Measurements from ENCODE around the gene GRPEL2. TPM values are rescaled to one million over a fixed set of nuclear protein-coding genes. Genes with fewer than 3 reads are reported as not detected.

Gene GRPEL2
- total RNA-seq, 3 donors from 2014 or later, result 45.8 to 52.1 (median 50.6) TPM

GRCh38 chr5:149328177-149328576 lies 17.1 kb upstream of the GRPEL2 start:
- Mint-ChIP-seq H3K4me1 (ENCODE audit: low read depth) (no peaks in the 10 kb centered on the region), H3K36me3 (ENCODE audit: insufficient read depth) (no peaks in the 10 kb centered on the region), H3K9me3 (no peaks in the 10 kb centered on the region), H3K27me3 (ENCODE audit: low read depth) (no peaks in the 10 kb centered on the region), H3K4me3 (no peak overlapping the region)
- ATAC-seq (no peak), DNase-seq (no peak)

DNA sequence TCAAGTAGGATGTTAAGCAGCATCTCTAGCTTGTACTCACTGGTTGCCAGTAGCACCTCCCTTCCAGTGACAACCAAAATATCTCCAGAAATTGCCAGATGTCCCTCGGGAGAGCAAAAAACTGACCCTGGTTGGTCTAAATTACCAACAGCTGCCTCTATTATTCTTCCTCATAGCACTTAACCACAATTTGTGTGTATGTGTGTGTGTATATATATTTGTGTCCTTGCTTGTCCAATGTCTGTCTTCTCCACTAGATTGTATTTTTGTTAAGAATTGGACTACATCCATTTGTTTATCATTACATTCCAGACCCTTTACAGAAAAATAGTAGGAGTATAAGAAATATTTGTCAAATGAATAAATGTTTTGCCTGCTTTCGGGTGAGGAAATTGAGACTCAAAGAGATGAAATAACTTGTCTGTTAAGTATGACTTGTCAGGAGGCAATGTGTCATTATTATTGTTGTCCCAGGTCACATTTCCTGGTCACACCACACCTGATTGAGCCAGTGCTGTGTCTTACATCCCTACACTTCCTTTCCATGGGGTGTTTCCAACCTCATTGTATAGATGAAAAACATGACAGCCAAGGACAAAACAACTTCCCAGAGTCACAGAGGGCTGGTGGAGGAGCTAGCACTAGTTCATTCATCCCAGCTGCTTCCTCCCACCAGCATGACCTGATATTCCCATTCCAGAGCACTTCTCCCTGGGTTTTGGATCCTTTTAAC lies 11.4 kb upstream of the GRPEL2 start:
- no peaks in the 10 kb centered on the region for H3K4me1 Mint-ChIP-seq (ENCODE audit: low read depth)
- peaks cover 1% of the 10 kb centered on the region for H3K27me3 Mint-ChIP-seq (ENCODE audit: low read depth)
- H3K4me3 Mint-ChIP-seq, result no peak overlapping the region
- DNase-seq (no peak), ATAC-seq (no peak)
- no peaks in the 10 kb centered on the region for H3K36me3 Mint-ChIP-seq (ENCODE audit: insufficient read depth)
- no peaks in the 10 kb centered on the region for H3K9me3 Mint-ChIP-seq

DNA sequence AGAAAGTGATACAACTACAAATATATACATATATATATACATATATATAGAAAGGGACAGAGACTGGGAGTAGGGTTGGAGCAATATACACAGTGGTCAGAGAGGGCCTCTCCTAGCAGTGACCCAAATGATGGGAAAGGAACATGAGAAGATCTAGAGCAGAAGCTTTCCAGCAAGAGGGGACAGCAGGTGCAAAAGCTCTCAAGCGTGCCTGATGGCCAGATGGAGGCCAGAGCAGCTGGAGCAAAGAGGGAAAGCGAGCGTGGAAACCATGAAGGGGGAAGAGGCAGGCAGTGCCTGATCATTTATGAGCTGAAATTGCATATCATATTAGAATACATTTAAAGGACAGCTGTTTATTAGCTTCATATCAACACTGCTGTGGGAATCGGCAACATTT lies 7.6 kb upstream of the GRPEL2 start:
- H3K4me3 Mint-ChIP-seq, result no peak overlapping the region
- H3K9me3 Mint-ChIP-seq, result no peaks in the 10 kb centered on the region
- ATAC-seq, result no peak
- no peaks in the 10 kb centered on the region for H3K4me1 Mint-ChIP-seq (ENCODE audit: low read depth)
- H3K36me3 Mint-ChIP-seq (ENCODE audit: insufficient read depth), result no peaks in the 10 kb centered on the region
- no peak for DNase-seq
- peaks cover 1% of the 10 kb centered on the region for H3K27me3 Mint-ChIP-seq (ENCODE audit: low read depth)

- H3K27me3 Mint-ChIP-seq (ENCODE audit: low read depth), result peaks cover 1% of the 10 kb centered on the region
- H3K9me3 Mint-ChIP-seq, result no peaks in the 10 kb centered on the region
- H3K4me1 Mint-ChIP-seq (ENCODE audit: low read depth), result no peaks in the 10 kb centered on the region
- no peak for DNase-seq
- no peak for ATAC-seq
- H3K36me3 Mint-ChIP-seq (ENCODE audit: insufficient read depth), result no peaks in the 10 kb centered on the region
- no peak overlapping the region for H3K4me3 Mint-ChIP-seq
Observed at GRCh38 chr5:149338364-149338763, 6.9 kb upstream of the GRPEL2 start.

GRCh38 chr5:149340920-149341319 lies 4.4 kb upstream of the GRPEL2 start:
- H3K4me1 Mint-ChIP-seq (ENCODE audit: low read depth), result peaks cover 16% of the 10 kb centered on the region
- H3K4me3 Mint-ChIP-seq, result no peak overlapping the region
- no peaks in the 10 kb centered on the region for H3K9me3 Mint-ChIP-seq
- ATAC-seq (no peak), DNase-seq (no peak)
- H3K36me3 Mint-ChIP-seq (ENCODE audit: insufficient read depth), result no peaks in the 10 kb centered on the region
- H3K27me3 Mint-ChIP-seq (ENCODE audit: low read depth), result peaks cover 1% of the 10 kb centered on the region

- H3K27me3 Mint-ChIP-seq (ENCODE audit: low read depth), result no peaks in the 10 kb centered on the region
- DNase-seq (no peak), ATAC-seq (no peak)
- peaks cover 21% of the 10 kb centered on the region for H3K4me1 Mint-ChIP-seq (ENCODE audit: low read depth)
- H3K9me3 Mint-ChIP-seq, result no peaks in the 10 kb centered on the region
- H3K4me3 Mint-ChIP-seq, result no peak overlapping the region
- no peaks in the 10 kb centered on the region for H3K36me3 Mint-ChIP-seq (ENCODE audit: insufficient read depth)
Observed at GRCh38 chr5:149341876-149342275, 3.4 kb upstream of the GRPEL2 start.

DNA sequence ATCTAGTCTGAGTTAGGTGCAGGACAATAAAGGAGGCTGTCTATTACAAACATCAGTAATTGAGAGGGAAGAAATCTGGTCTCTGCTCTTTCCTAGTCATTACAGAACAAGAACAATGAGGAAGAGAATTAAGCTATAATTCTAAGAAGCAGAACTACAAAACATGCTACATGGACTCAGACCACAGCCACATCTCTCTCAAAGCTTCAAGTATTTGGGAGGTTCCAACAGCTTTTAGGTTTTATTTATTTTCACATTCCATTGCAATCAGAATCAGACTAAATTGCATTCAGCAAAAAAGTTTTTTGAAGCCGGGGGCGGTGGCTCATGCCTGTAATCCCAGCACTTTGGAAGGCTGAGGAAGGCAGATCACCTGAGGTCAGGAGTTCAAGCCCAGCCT lies 1.1 kb upstream of the GRPEL2 start:
- peaks cover 43% of the 10 kb centered on the region for H3K4me1 Mint-ChIP-seq (ENCODE audit: low read depth)
- H3K4me3 Mint-ChIP-seq, result peak overlapping the region; percentile 98
- DNase-seq (no peak), ATAC-seq (no peak)
- H3K27me3 Mint-ChIP-seq (ENCODE audit: low read depth), result no peaks in the 10 kb centered on the region
- no peaks in the 10 kb centered on the region for H3K9me3 Mint-ChIP-seq
- H3K36me3 Mint-ChIP-seq (ENCODE audit: insufficient read depth), result peaks cover 21% of the 10 kb centered on the region

DNA sequence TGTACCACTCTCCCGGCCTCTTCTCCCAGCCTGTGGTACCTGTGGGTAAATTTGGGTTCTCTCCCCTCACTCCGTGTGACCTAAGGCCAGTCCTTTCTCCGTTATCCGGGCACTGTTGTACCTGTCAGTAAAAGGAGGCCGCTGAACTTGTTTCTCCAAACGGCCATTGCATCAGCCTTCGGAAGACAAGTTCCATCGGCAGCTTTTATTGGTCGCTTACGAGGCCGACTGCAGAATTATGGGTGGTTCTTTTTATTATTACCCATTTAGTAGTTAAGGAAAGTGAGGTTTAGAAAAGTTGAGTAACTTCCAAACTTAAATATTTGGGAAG lies 558 bp downstream of the GRPEL2 start:
- DNase-seq (no peak), ATAC-seq (peak; percentile 9 to 10)
- H3K4me3 Mint-ChIP-seq, result peak overlapping the region; percentile 98
- no peaks in the 10 kb centered on the region for H3K27me3 Mint-ChIP-seq (ENCODE audit: low read depth)
- H3K4me1 Mint-ChIP-seq (ENCODE audit: low read depth), result peaks cover 59% of the 10 kb centered on the region
- no peaks in the 10 kb centered on the region for H3K9me3 Mint-ChIP-seq
- H3K36me3 Mint-ChIP-seq (ENCODE audit: insufficient read depth), result peaks cover 38% of the 10 kb centered on the region

DNA sequence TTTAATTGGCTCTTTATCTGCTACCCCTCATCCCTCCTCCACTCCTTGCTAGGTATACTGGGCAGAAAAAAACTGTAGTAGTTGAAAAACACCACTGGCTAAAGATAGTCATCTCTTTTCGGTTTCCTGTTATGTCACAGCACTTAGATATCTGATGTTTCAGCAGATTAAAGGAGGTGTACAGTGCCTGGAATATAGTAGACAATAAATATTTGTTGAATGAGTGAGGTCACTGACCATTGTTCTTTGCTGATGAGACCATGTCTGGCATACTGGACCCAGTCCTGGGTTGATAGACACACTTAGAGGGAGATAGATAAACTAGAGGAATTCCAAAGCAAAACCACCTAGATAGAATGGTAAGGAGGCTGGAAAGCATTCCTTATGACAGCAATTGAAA lies 3.2 kb downstream of the GRPEL2 start:
- peak overlapping the region; percentile 98 for H3K4me3 Mint-ChIP-seq
- peak; percentile 10 to 11 for ATAC-seq
- DNase-seq, result no peak
- peaks cover 75% of the 10 kb centered on the region for H3K4me1 Mint-ChIP-seq (ENCODE audit: low read depth)
- H3K9me3 Mint-ChIP-seq, result no peaks in the 10 kb centered on the region
- H3K27me3 Mint-ChIP-seq (ENCODE audit: low read depth), result no peaks in the 10 kb centered on the region
- H3K36me3 Mint-ChIP-seq (ENCODE audit: insufficient read depth), result peaks cover 58% of the 10 kb centered on the region

DNA sequence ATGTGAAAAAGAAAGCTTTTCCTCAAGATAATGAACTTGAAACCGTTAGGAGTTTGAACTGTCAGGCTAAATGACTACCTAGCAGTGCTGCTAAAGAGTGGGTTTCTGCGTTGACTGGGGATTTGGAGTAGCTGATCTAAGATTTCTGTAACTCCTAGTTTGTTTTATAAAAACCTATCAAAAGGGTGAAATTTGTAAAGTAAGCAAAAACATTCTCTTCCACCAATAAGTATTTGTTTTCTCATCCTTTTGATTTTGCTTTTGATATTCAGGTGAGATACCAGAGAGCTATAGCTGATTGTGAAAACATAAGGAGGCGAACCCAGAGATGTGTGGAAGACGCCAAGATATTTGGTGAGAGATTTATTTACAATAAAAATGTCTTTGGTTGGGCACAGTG lies 4.1 kb downstream of the GRPEL2 start:
- Mint-ChIP-seq H3K27me3 (ENCODE audit: low read depth) (no peaks in the 10 kb centered on the region), H3K4me3 (peak overlapping the region; percentile 98), H3K9me3 (no peaks in the 10 kb centered on the region), H3K36me3 (ENCODE audit: insufficient read depth) (peaks cover 63% of the 10 kb centered on the region), H3K4me1 (ENCODE audit: low read depth) (peaks cover 75% of the 10 kb centered on the region)
- ATAC-seq, result no peak
- DNase-seq, result no peak

DNA sequence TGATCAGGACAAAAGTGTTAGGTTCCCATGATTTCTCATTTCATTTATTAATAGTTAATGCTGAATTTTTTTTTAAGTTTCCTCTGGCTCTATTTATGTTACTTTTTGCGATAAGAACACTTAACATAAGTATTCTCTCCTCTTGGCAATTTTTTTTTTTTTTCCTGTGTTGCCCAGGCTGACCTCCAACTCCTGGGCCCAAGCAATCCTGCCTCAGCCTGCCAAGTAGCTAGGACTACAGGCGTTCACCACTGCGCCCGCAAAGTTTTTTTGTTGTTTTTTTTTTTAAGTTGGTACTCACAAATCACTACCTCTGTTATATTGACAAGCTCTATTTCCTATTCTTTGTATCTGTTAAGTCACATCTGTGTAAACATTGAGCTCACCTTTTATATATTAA lies 6.9 kb downstream of the GRPEL2 start:
- Mint-ChIP-seq H3K4me1 (ENCODE audit: low read depth) (peaks cover 78% of the 10 kb centered on the region), H3K27me3 (ENCODE audit: low read depth) (no peaks in the 10 kb centered on the region), H3K36me3 (ENCODE audit: insufficient read depth) (peaks cover 77% of the 10 kb centered on the region), H3K9me3 (no peaks in the 10 kb centered on the region), H3K4me3 (no peak overlapping the region)
- DNase-seq (no peak), ATAC-seq (no peak)

DNA sequence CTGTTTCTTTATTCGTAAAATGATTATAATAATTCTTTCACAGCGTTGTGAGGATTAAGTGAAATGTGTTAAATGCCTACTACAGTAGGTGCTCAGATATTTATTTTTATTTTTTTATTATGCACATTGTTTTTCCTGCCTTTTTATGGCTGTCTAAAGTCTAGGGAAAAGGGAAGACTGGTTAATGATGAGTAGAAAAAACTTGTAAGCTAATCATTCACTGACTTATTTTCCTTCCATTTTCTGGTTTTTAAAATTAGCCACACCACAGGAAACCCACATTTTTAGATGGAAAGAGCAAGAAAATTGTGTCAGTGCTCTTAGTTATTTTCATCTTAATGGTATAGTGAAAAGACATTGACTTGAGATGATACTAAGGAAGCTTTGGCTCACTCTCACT lies 8.6 kb downstream of the GRPEL2 start:
- DNase-seq (no peak), ATAC-seq (no peak)
- Mint-ChIP-seq H3K4me3 (no peak overlapping the region), H3K27me3 (ENCODE audit: low read depth) (no peaks in the 10 kb centered on the region), H3K4me1 (ENCODE audit: low read depth) (peaks cover 73% of the 10 kb centered on the region), H3K9me3 (no peaks in the 10 kb centered on the region), H3K36me3 (ENCODE audit: insufficient read depth) (peaks cover 61% of the 10 kb centered on the region)

- ATAC-seq, result no peak
- H3K36me3 Mint-ChIP-seq (ENCODE audit: insufficient read depth), result peaks cover 43% of the 10 kb centered on the region
- H3K9me3 Mint-ChIP-seq, result no peaks in the 10 kb centered on the region
- no peaks in the 10 kb centered on the region for H3K27me3 Mint-ChIP-seq (ENCODE audit: low read depth)
- DNase-seq, result no peak
- no peak overlapping the region for H3K4me3 Mint-ChIP-seq
- peaks cover 73% of the 10 kb centered on the region for H3K4me1 Mint-ChIP-seq (ENCODE audit: low read depth)
Observed at GRCh38 chr5:149355688-149356087, 10.4 kb downstream of the GRPEL2 start.

DNA sequence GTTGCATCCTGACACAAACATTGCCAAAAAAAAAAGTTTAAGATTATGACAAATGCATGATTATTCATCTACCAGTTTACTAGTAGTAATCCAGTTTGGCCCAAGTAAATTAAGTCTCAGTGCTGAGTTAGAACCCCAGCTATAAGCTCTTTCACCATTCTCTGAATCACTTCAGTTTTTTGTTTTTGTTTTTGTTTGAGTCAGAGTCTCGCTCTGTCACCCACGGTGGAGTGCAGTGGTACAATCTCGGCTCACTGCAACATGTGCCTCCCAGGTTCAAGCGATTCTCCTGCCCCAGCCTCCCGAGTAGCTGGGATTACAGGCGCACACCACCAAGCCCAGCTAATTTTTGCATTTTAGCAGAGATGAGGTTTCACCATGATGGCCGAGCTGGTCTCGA lies 11.1 kb downstream of the GRPEL2 start:
- Mint-ChIP-seq H3K36me3 (ENCODE audit: insufficient read depth) (peaks cover 36% of the 10 kb centered on the region), H3K27me3 (ENCODE audit: low read depth) (no peaks in the 10 kb centered on the region), H3K4me1 (ENCODE audit: low read depth) (peaks cover 73% of the 10 kb centered on the region), H3K4me3 (no peak overlapping the region), H3K9me3 (no peaks in the 10 kb centered on the region)
- no peak for DNase-seq
- ATAC-seq, result no peak

GRCh38 chr5:149357370-149358293 lies 12.3 kb downstream of the GRPEL2 start, which contains the start of gene PCYOX1L:
PCYOX1L (plus strand) TSS chr5:149358046; CDS start chr5:149358069, 23 bp downstream.
- peak; percentile 86 for DNase-seq
- ATAC-seq, result peak; percentile 98 to 99
- H3K36me3 Mint-ChIP-seq (ENCODE audit: insufficient read depth), result peaks cover 25% of the 10 kb centered on the region
- H3K27me3 Mint-ChIP-seq (ENCODE audit: low read depth), result no peaks in the 10 kb centered on the region
- H3K9me3 Mint-ChIP-seq, result no peaks in the 10 kb centered on the region
- H3K4me1 Mint-ChIP-seq (ENCODE audit: low read depth), result peaks cover 64% of the 10 kb centered on the region
- H3K4me3 Mint-ChIP-seq, result peak within 1 kb of the TSS; percentile 95

Measured in activated T-cell treated with anti-CD3 and anti-CD28 coated beads, Interleukin-2, amount 50 U/mL, for 4 hours (primary cell).